ENCODE data around the gene SPATA31C1.
"Not testable (repeated sequence)": the region's sequence is repeated elsewhere in the genome, so short reads cannot be mapped to it uniquely, and the experiment has no call there.

SPATA31C1 gene

DNA sequence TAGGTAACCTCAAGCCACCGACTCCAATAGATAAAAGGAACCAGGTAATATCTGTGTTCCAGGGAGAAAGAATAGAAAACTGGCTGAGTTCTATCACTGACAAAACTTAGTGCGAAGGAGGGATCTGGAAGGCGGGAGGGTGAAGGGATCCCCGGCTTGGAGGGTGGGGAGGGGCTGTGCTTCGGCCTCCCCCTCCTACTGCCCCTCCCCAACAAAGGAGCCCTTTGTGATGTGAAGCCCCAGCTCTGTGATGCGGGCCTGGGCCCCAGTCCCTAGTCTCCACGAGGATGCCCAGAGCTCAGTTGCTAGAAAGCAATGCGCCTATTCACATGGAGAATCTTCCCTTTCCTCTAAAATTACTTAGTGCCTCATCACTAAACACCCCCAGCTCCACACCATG lies at the start of gene SPATA31C1:
Gene SPATA31C1 (plus strand): TSS at position 301 of the 400 bp plus-strand sequence.
- DNase-seq (ENCODE audit: low read depth in 2 of 2): not testable (repeated sequence)

DNA sequence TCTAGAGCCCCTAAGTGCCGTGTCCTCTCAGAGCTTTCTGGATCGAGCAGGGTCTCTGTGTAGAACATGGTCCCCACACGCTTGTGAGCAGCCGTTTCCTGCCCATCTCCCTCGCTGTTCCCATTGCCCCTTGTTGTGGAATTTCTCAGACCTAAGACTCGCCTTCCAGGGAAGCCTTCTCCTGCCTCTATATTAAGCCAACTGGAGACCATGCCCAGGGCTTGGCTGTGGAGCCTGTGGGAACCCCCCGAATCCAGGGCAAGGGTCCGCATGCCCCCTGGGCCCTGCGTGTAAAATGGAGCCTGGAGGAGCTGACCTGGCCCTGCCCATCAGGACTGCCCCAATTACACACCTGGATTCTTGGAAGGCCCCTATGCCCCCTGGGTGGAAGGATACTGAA lies 49.6 kb upstream of the SPATA31C1 start:
- DNase-seq (ENCODE audit: low read depth in 2 of 2): no peak

DNA sequence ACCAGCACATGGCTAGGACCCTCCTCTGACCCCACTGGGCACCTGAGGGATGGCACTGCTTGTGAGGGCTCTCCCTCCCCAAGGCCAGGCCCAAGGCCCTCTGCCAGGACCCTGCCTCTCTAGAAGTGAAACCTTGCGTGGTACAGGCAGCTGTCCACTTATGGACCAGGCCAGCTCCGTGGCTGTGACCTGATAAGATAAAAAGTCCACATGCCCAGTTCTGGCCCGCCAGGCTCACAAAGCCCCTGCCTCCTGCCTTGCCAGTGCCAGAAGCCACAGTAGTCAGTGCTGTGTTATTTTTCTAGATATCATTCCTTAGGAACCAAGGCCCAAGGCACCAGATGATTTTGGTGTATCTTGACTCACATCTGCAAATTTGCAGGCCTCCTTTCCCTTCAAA lies 49.1 kb upstream of the SPATA31C1 start:
- DNase-seq (ENCODE audit: low read depth in 2 of 2): no peak

DNA sequence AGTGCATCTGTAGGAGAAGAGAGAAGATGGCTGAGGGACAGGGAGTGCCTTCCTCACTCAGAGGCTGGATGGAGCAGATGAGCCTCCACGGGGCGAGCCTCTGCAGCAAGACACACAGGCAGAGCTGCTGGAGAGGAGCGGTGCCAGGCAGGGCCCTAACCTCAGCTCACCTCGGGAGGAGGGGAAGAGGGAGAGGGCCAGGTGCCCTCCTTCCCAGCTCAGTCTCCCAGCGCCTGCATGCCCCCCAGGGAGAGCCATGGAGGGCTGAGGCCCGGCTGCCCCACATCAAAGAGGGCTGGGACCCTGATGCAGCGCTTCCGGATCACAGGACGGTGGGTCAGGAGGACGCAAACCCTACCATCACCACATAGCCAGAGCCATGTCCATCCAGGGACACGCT lies 48.7 kb upstream of the SPATA31C1 start:
- no peak for DNase-seq (ENCODE audit: low read depth in 2 of 2)

DNA sequence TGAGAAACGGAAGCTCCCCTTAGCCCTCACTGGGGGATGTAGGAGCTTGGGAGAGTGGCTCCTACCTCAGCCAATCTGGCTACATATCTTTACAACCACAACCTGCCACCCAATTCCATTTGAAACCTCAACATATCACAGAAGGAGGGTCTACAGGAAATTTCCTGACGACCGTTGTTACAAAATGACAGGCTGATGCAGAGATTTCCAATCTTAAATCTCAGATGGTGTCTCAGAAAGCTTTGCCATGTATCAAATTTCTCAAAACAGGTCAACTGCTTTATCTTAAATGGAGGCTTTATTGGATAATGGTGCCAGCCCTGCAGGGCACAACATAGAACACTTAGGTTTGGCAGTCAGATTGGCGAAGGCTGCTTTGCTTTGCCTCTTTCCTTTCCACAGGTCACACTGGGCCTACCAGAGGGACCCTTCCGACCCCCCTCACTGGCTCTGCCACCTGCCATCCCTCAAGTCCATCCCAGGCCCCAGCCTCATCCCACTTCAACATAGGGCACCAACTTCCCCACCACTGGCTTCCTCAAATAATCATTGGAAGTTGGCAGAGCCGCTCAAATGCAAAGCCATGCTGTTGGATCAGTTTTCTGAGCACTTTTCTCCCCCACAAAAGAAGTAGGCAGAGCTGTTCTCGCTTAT lies 46.2 kb upstream of the SPATA31C1 start:
- DNase-seq (ENCODE audit: low read depth in 2 of 2): no peak

DNA sequence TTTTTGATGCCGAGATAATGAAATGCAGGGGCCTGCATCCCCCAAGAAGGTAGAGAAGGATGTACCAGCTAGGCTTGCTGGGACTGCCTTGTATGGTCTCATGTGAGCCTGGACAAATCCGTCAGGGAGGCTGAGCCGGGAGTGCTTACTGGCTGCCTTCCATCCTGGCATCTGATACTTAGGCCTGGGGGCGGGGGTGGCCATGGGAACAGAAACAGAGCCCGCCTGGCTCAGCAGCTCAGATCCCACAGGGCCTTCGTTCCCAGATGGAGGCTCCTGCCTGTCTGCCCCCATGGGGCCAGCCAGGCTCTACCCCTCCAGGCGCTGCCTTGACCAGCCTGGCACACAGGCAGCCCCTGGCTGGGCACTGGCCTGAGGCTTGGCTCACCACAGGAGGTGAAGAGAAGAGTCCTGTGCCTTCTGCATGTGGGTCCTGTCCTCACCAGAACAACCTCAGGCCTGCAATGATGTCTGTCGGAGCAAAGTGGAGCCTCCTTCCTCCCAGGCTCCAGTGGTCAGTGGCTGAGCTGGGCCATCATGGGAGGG lies 45.6 kb upstream of the SPATA31C1 start:
- DNase-seq (ENCODE audit: low read depth in 2 of 2): no peak

DNA sequence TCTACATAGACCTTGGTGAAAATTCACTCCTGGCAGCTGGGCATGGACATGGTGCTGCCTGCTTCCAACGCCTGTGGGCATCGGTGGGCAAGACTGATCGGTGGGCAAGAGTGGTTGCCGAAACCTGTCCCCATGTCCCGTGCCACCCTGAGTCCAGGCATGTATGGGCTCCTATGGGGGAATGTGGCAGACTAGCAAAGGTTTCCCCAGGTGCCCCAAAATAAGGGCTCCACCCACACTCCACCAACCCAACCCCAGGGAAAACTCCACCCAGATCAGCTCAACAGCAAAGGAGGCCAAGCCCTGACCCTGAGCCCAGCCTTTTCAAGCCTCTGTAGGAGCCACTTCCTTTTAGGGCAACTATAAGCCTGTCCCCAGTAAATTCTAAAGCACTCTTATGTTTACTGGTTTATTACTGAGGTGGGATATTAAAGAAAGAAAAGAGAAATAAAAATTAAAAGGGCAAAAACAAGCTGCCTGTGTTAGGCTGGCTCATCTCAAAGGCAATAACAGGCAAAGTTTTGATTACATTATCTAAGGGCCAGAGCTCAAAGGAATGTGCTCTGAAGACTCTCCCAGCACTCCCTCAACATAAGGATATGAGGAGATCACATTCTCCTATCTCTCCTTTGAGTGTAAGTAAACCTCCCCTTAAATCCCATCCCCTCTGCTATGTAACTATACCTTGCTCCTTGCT lies 44.0 kb upstream of the SPATA31C1 start:
- no peak for DNase-seq (ENCODE audit: low read depth in 2 of 2)

DNA sequence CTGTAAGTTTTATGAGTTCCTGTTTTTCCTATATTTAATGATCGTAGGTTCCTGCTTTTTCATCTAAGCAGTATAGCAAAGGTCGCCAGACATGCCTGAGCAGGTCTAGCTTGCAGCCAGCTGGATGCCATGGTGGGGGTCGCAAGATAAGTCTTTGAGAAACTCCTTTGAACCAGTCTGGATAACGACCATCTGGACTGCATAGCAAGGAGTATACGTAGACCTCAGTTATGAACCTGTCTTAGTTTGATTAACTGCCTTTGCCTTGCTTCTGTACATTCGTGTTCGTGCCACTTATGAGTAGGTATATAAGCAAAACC lies 43.5 kb upstream of the SPATA31C1 start:
- no peak for DNase-seq (ENCODE audit: low read depth in 2 of 2)

DNA sequence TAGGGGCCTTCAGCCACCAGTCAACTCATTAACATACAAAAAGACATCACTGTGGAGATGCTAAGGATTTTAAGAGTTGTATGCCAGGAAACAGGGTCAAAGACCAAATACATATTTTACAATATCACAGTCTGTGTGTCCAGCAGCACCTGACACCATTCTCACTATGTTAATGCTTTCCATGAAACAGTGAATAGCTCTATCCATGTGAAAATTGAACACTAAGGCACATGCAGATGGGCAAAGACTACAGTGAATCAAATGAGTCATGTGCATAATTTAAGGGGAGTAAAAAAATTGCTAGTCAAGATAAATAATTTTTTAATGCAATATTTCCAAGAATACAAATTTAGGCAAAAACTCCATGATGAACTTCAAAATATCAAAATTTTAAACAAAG lies 42.7 kb upstream of the SPATA31C1 start:
- no peak for DNase-seq (ENCODE audit: low read depth in 2 of 2)

DNA sequence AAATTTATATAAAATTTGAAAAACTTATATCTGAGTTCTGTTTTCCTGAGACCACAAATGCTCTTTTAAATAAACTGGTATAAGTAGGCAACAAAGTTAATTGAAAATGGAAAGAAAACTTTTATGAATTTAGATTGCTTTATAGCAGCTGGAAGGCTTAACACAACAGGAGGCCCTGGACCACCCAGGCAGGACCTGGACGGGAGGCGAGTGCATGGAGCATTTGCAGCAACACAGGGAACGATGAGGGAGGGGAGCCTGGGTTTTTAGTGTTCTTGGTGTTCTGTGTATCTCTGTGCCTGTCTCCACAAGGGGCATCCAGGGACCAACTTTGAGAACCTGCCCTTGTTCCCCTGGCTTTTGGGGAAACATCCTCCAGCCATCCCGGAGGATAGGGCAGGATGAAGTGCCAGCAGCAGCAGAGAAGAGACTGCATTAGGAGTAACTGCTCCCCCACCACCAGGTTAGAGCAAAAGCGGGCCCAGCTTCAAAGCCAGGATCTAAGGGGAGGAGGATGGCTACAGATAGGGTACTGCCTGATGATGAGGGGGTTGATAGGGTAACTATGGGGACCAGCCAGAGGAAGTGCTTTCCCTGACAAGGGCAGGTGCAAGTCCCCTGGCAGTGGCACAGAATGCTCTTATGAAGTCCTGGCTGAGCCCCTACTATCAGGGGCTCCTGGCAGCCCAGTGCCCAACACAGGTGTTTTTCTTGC lies 41.8 kb upstream of the SPATA31C1 start:
- DNase-seq (ENCODE audit: low read depth in 2 of 2): no peak

DNA sequence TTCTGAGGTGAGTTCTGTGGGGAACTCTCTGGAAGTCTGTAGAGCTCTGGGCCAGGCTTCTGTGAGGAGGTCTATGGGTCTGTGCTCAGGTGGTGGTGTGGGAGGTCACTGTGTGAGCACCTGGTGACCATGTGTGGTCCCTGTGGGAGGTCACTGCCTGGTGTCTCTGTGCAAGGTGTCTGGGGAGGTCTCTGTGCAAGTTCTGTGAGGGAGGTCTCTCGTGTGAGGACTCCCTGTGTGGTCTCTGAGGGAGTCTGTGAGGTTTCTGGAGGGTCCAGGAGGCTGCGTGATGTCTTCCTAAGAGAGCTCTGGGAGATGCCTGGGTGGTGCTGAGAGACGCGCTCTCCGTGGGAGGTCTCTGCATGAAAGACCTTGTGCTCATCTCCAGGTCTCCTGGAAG lies 41.1 kb upstream of the SPATA31C1 start:
- no peak for DNase-seq (ENCODE audit: low read depth in 2 of 2)

DNA sequence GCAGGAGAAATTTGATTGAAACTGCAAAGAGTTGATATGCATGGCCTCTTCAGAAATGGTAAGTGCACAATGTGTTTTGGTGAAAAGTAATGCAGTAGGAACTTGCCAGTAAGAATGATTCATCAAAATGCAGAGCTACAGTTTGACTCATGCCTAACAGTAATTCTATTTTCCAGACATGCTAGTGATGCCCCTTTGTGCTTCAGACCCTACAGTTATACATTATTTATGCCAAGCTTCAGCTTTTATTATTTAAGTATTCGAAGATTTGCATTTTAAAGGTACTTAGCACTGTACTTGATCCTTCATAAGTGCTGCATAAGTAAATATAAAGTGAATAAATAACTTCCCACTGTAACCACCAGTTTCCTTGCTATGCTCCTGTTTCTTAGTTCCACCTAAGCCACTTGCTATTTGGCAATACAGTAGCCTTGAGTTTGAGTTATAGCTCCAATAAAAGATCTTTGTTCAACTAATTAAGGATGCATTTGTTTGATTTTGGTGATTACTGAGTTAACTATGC lies 38.7 kb upstream of the SPATA31C1 start:
- DNase-seq (ENCODE audit: low read depth in 2 of 2): no peak

DNA sequence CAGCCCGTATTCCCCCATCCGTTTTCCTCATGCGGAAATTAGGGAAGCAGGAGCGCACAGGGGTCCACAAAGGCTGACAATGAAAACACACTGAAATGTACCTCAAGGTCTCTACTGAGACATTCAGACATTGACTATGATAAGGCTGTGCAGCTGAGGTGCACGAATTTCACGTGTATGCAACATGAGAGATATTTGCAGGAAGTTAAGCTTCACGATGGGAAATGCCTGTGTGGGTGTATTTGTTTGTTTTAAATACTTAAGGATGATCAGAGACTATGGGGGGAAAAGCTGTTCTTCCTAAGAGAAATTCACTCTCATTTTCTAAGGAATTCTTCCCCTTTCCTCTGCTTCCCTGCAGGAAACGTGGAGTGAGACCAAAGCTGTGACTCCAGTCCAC lies 37.6 kb upstream of the SPATA31C1 start:
- no peak for DNase-seq (ENCODE audit: low read depth in 2 of 2)

DNA sequence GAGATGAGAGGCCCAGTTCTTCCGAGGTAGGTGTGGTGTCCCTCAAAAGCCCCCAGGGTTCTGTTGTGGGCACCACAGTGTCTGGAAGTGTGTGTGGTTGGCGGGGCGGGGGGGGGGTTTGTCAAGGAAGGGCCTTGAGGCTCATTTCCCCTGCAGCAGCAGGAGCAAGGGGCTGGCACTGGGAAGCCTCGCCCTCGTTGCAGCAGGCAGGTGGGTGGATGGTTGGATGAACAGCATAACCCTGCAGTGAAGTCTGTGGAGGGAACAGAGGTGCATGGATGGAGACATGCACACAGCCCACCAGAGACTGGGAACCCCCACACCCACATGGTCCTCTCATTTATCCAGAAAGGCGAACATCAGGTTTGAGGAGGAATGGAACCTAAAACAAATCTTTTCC lies 37.1 kb upstream of the SPATA31C1 start:
- DNase-seq (ENCODE audit: low read depth in 2 of 2): no peak

DNA sequence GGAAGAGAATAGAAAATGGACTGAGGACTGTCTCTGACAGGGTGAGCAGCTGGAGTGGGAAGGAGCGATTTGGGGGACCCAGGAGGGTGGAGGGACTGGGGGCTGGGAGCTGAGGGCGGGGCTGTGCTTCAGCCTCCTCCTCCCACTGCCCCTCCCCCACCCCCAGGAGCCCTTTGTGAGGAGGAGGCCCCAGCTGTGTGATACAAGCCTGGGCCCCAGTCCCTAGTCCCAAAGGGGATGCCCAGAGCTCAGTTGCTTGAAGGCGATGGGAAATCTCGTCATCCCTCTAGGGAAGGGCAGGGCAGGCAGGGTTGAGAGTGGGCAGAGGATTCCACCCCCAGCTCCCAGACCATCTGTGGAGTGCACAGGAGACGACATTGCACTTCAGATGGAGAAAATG lies 35.1 kb upstream of the SPATA31C1 start, which contains the start of gene SPATA31E1:
Gene SPATA31E1 (plus strand): TSS at position 251 of the 400 bp plus-strand sequence. CDS start 15 bp downstream, at position 266.
- no peak for DNase-seq (ENCODE audit: low read depth in 2 of 2)

DNA sequence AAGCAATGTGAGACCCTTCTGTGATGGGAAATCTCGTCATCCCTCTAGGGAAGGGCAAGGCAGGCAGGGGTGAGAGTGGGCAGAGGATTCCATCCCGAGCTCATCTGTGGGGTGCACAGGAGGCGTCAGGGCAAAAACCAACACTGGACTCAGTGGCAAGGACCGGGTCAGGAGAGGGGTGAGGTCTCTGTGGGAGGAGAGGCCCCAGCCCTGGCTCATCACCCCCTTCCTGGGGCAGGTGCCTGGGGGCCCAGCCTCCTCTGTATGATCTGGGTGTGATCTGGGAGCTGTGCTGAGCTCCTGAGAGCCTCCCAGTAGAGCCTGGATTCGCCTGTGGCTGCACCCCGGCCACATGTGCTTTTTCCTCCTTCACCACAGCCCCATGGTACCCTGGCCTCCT lies 34.5 kb upstream of the SPATA31C1 start:
- DNase-seq (ENCODE audit: low read depth in 2 of 2): no peak

DNA sequence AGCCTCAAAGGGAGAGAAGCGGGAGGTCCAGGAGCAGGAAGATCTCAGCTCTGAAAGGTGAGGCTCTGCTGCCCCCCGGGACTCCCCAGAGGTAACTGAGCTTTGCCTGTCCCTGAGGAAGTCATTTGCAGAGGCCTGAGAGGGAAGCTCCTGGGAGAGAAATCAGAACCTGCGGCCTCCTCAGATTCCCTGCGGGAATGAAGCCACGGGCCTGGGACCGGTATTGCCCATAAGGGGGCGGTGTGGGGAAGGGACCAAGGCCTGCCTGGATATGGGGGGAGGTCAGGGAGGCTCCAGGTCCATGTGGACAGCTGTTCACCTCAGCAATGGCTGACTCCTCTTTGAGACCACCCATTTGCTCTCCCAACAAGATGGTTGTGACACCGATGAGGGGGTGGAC lies 33.8 kb upstream of the SPATA31C1 start:
- DNase-seq (ENCODE audit: low read depth in 2 of 2): no peak

DNA sequence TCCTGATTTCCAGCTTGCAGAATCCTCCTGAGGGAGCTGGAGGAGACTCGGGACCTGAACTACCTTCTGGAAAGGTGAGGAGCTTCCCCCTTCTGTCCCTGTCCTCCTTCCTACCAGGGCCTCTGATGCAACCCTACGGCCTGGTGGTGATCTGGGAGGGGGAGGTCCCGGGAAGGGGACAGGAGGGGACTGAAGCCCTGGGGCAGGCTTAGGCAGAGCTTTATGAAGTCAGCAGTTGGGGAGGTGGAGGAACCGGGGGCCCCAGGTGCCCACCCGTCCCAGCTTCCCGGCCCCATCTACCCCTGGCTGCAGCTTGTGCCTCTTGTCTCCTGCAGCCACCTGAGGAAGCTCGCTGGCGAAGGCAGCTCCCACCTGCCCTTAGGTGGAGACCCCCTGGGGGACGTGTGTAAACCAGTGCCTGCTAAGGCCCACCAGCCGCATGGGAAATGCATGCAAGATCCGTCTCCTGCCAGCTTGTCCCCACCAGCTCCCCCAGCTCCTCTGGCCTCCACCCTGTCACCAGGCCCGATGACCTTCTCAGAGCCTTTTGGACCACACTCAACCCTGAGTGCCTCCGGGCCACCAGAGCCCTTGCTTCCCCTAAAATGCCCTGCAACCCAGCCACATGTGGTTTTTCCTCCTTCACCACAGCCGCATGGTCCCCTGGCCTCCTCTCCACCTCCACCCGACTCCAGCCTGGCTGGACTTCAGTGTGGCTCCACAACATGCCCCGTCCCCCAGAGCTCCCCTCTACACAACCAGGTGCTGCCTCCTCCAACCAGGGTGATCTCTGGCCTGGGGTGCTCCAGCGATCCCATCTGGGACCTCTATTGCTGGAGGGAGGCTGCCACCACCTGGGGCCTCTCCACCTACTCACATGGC lies 32.9 kb upstream of the SPATA31C1 start:
- no peak for DNase-seq (ENCODE audit: low read depth in 2 of 2)

DNA sequence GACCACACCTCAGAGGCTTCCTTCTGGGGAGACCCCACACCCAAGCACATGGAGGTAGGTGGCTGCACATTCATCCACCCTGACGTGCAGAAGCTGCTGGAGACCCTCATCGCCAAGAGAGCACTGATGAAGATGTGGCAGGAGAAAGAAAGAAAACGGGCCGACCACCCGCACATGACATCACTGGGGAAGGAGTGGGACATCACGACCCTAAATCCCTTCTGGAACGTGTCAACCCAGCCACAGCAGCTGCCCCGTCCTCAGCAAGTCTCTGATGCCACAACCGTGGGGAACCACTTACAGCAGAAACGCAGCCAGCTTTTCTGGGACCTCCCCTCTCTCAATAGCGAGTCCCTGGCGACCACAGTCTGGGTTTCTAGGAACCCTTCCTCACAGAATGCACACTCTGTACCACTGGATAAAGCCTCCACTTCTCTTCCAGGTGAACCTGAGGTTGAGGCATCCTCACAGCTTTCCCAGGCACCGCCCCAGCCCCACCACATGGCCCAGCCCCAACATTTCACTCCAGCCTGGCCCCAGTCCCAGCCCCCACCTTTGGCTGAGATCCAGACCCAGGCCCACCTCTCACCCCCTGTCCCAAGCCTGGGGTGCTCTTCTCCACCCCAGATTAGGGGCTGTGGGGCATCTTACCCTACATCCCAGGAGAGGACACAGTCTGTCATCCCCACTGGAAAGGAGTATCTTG lies 32.1 kb upstream of the SPATA31C1 start:
- DNase-seq (ENCODE audit: low read depth in 2 of 2): no peak

DNA sequence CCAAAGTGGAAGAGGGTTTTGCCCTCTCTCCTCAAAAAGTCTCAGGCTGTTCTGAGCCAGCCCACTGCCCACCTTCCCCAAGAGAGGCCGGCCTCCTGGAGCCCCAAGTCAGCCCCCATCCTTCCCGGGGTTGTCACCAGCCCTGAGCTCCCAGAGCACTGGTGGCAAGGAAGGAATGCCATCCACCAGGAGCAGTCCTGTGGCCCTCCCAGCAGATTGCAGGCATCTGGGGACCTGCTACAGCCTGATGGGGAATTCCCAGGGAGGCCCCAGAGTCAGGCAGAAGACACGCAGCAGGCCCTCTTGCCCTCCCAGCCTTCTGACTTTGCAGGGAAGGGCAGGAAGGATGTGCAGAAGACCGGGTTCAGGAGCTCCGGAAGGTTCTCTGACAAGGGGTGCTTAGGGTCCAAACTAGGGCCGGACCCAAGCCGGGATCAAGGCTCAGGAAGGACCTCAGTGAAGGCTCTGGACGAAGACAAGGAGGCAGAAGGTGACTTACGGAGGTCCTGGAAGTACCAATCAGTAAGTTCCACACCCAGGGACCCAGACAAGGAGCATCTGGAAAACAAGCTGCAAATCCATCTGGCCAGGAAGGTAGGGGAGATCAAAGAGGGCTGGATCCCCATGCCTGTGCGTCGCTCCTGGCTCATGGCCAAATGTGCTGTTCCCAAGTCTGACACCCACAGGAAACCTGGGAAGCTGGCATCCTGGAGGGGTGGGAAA lies 31.4 kb upstream of the SPATA31C1 start:
- no peak for DNase-seq (ENCODE audit: low read depth in 2 of 2)
